Activated effector memory CD4-positive, alpha-beta T cell treated with Interleukin-2 at 50 U/mL for 16 hours (primary cell): Measurements from ENCODE around the gene C4orf33.
"Not testable (repeated sequence)": the region's sequence is repeated elsewhere in the genome, so short reads cannot be mapped to it uniquely, and the experiment has no call there.

ENCODE experiments used
- DNase-seq: peaks from one replicate; pipeline ENCODE4 v3.0.0-alpha.2; 2020

The C4orf33 gene, protein sequence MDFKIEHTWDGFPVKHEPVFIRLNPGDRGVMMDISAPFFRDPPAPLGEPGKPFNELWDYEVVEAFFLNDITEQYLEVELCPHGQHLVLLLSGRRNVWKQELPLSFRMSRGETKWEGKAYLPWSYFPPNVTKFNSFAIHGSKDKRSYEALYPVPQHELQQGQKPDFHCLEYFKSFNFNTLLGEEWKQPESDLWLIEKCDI

GRCh38 chr4:129095811-129096454 lies at the start of gene C4orf33:
Gene C4orf33, plus strand, starts transcription at chr4:129096152. Its CDS starts 6,459 bp downstream, at chr4:129102611.
- DNase-seq, result peak; percentile 62

DNA sequence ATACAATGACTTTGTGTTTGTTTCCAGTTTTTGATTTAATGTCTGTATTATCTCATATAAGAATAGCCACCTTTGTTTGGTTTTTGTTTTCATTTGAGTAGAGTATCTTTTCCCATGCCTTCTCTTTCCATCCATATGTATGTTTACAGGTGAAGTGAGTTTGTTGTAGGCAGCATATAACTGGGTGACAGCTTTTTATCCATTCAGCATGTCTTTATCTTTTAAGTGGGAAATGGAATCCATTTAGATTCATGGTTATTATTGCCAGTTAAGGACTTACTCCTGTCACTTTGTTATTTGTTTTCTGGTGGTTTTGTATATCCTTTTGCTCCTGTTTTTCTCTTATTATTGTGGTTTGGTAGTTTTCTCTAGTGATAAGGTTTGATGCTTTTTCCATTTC lies 36.9 kb upstream of the C4orf33 start:
- DNase-seq, result no peak

DNA sequence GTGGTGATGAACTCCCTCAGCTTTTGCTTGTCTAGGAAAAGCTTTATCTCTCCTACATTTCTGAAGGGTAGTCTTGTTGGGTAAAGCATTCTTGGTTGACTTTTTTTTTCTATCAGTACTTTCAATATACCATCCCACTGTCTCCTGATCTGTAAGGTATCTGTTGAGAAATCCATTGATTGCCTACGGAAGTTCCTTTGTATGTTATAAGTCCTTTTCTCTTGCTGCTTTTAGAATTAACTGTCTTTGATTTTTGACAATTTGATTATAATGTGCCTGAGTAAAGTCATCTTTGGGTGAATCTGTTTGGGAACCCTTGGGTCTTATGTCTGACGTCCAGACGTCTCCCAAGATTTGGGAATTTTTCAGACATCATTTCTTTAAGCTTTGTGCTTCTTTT lies 33.4 kb upstream of the C4orf33 start:
- no peak for DNase-seq

DNA sequence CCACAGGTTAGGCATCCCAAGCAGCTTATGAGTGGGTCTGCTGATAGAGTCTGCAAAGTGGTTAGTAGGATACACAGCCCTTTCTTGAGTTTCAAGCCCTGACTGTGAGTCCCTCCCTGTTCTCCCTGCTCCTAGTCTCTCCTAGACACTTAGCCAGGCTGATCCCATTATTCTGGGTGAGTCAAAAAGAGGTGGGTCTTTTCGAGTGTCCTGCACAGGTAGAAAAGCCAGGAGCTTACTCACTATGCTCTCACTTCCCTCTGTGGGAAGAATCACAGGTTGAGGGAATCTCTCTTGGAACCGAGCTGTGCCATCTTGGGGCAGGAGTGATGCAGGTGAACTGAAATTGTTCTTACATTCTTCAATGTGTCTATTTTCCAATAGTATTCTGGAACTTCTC lies 32.3 kb upstream of the C4orf33 start:
- DNase-seq, result no peak

DNA sequence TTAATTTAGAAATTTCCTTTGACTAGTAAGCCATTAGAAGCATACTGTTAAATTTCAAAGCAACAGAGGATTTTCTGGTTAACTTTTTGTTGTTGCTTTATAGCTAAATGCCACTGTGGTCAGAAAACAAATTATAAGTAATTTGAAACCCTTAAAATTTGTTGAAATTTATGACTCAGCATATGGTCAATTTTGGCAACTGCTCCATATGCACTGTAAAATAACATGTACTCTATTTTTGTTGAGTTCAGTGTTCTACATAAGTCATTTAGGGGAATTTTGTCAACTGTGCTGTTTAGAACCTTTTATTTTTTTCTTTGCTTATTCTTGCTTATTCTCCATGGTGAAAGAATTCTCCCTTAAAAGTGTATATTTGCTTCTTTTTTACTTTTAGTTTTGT lies 31.2 kb upstream of the C4orf33 start:
- DNase-seq, result no peak

DNA sequence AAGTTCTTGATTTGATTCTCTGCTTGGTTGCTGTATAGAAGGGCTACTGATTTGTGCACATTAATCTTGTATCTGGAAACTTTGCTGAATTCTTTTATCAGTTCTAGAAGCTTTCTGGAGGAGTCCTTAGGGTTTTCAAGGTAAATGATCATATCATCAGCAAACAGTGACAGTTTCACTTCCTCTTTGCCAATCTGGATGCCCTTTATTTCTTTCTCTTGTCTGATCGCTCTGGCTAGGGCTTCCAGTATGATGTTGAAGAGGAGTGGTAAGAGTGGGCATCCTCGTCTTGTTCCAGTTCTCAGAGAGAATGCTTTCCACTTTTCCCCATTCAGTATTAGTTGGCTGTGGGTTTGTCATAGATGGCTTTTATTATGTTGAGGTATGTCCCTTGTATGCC lies 26.4 kb upstream of the C4orf33 start:
- not testable (repeated sequence) for DNase-seq

DNA sequence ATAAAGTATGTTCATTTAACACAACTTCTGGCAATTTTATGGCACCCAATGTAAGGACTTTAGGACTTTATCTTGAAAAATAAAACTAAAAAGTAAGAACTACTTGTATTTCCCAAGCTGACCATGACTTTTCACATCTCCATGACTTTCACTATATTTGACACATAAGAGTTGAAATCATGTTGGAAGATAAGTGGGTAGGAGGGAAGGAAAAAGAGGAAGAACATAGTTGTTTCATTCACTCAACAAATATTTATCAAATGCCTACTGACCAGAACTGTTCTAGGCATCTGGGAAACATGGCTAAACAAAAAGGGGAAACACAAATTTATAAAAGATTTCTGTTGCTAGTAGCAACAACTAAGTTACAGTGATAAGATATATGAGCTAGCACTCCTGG lies 18.6 kb upstream of the C4orf33 start:
- DNase-seq, result no peak

- no peak for DNase-seq
These were observed 15.8 kb upstream of the C4orf33 start for GRCh38 chr4:129080129-129080528.

- DNase-seq, result no peak
These were observed 13.7 kb upstream of the C4orf33 start for GRCh38 chr4:129082302-129082701.

- no peak for DNase-seq
These were observed 10.5 kb upstream of the C4orf33 start for GRCh38 chr4:129085472-129085871.

GRCh38 chr4:129087516-129087915 lies 8.4 kb upstream of the C4orf33 start:
- DNase-seq, result no peak

- no peak for DNase-seq
These were observed 3.2 kb upstream of the C4orf33 start for GRCh38 chr4:129092631-129093190.

DNA sequence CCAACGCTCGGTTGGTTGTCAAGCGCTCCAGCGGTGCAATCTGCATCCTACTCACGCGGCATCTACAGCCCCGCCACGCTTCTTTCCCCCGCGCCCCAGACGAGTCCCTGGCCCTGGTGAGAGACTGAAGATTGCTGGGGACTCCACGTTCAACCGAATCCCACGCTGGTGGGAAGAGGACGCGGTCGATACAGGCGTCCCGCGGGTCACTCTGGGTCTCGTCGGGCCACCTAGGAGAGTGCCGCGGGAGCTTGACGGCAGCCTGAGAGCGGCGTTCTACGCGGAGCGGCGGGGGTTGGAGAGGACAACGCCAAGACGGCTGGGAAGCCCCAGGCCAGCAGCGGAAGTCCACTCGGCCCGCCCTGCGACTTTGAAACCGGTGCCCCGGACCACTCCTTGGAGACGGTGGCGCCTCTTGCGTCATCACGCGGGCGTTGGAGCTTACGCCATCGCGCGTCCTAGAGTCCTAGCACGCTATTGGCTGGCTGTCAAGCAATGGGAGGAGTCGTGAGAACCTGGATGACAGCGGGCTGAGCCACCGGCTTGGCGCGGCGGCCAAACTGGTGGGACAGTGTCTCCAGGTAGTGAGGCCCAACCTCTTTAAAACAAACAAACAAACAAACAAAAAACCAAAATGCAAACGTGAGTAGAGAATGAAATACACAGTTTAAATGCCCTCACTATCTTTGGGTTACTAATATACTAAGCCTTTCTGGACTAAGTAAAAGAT lies 2.6 kb upstream of the C4orf33 start, which contains the start of gene SCLT1:
TSS of gene SCLT1 (minus strand) at position 349 of the 730 bp plus-strand sequence. CDS start 436 bp downstream, outside the sequence.
- DNase-seq, result peak; percentile 91

- DNase-seq, result no peak
These were observed 1.6 kb upstream of the C4orf33 start for GRCh38 chr4:129094347-129094746.

- no peak for DNase-seq
These were observed 2.6 kb downstream of the C4orf33 start for GRCh38 chr4:129098531-129099001.

DNA sequence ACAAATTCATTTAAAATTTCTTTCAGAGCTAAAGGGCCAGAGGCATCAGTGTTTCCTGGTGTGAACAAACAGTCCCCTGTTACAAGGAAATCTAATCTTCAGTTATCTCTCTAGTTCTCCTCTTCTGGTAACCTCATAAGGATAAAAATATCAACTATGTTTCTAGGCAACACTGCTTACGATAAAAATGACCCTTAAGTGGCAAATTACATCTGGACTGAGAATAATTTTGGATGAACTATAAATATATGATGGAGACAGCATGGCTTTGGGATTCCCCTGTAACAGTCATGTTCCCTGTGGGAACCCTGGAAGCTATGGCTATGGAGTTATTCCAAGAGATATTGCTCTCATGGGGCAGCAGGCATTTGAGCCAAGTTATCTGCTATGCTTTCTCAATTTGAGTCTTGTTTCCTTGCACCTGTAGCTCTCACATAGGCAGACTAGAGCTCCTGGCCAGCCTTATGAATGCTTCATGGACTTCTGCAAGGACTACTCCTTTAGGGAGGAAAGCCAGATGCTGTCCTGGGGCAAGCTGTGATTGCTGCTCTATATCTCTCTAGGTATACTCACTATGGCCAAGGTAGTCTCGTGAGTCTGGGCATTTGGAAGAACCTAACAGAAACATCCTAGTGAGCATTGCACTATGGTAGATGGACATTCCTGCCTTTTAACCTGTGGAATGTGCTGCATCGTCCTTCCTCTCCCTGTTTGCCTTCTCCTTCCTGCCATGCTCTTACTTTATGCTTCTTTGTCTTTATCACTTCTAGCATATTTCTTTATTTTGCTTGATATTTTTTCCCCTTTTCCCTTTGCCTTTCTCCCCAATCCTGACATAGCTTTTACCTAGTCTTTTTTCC lies 14.2 kb downstream of the C4orf33 start:
- no peak for DNase-seq

DNA sequence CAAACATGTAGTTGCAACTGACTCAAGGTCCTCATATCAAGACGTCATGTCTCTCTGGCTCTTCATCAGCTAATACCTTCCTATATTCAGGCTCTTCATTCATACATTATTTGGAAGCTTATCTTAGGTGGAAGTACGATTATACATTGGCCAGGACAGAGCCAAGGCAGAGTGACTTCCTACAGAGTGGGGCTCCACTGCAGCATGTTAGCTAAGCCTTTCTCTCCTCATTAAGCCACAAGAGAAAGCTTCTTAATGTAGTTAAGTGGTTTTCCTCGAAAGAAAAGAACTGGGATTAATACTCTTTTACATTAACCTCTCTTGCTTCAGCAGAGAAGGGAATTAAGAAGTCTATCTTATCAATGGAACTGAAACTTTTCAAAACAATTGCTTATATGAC lies 15.0 kb downstream of the C4orf33 start:
- DNase-seq, result no peak

GRCh38 chr4:129111919-129112318 lies 16.0 kb downstream of the C4orf33 start:
- no peak for DNase-seq

- DNase-seq, result no peak
These were observed 17.5 kb downstream of the C4orf33 start for GRCh38 chr4:129113434-129113833.

GRCh38 chr4:129113919-129114318 lies 18.0 kb downstream of the C4orf33 start:
- DNase-seq, result no peak

DNA sequence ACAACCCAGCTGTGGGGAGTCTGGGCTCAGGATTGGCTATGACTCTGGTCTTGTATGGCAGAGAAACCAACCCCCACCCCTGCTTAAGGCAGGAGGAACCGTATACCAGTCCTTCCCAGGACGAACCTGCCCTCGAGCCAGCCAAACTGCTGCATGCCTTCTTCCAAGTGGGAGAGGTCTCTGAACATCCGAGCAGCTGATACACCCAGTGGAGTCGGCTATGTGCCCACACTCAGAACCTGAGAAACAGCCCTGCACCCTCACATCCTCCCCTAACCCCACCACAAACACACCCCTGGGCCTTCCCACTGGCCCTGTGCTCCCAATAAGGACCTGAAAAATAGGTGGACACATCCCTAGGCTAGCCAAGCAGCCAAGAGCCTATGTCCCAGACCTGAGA lies 21.8 kb downstream of the C4orf33 start:
- DNase-seq, result no peak

GRCh38 chr4:129126614-129127013 lies 30.7 kb downstream of the C4orf33 start:
- DNase-seq, result not testable (repeated sequence)

DNA sequence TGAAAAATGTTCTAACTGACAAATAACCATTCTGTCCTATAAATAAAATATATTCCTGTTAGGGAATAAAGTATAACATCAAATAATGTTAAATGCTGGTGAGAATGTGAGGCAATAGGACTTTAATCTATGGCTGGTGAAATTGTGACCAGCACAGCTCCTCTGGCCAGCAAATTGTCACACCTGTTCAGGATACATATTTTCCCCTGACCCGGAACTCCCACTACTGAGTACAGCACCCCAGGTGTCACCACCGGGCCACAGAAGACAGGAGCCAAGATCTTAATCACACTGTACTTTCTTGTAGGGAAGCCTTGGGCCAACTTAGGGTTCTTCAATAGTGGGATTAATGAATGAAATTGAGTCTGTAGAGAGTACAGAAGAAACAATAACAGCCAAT lies 33.2 kb downstream of the C4orf33 start:
- no peak for DNase-seq
